CD4-positive, alpha-beta T cell (primary cell): ENCODE data around the gene PSMD12. TPM values are rescaled to one million over a fixed set of nuclear protein-coding genes. Genes with fewer than 3 reads are reported as not detected.
"Not testable (repeated sequence)": the region's sequence is repeated elsewhere in the genome, so short reads cannot be mapped to it uniquely, and the experiment has no call there.

ENCODE experiments used
- ATAC-seq: fragments of 200-7000 bp; cut with Tn5 transposase; one replicate; pipeline ENCODE4 v1.10.0; 2022; ENCODE audit warnings: mild to moderate bottlenecking; ENCODE audit not compliant: poor library complexity
- CTCF ChIA-PET: fragments of 350-600 bp; sonication (Branson Sonifier 250); formaldehyde crosslinking; loops from one replicate; lab custom pipeline; 2021; ENCODE audit warnings: antibody characterized with exemption, inconsistent platforms; lab: Charles Lee
- POLR2A ChIA-PET: fragments of 350-600 bp; sonication (Branson Sonifier 250); formaldehyde crosslinking; loops from one replicate; lab custom pipeline; 2021; ENCODE audit warnings: antibody characterized with exemption, inconsistent platforms; lab: Charles Lee
- DNase-seq, 14 experiments: peaks; one replicate each; pipeline ENCODE4 v3.0.0-alpha.2; 2013 to 2020; ENCODE audit warnings: mixed read lengths in 2 of 14
- H3K27ac ChIP-seq, 2 donors: one replicate each; pipeline versions ENCODE4 v1.5.1 to v1.7.0; 2013; ENCODE audit warnings: low read length in 2 of 2, low read depth in 1 of 2, mild to moderate bottlenecking in 1 of 2
- H3K27me3 ChIP-seq, 2 experiments: 1 replicate in 1 of 2; 2 replicates in 1 of 2; pipeline versions ENCODE4 v1.6.1 to v1.7.0; 2013; ENCODE audit warnings: low read length in 2 of 2, control low read depth in 1 of 2, mild to moderate bottlenecking in 1 of 2, moderate library complexity in 1 of 2; ENCODE audit not compliant: insufficient read depth in 2 of 2, control insufficient read depth in 1 of 2
- H3K36me3 ChIP-seq: one replicate; pipeline ENCODE4 v1.6.1; 2013; ENCODE audit warnings: low read length, control low read depth; ENCODE audit not compliant: insufficient read depth
- H3K4me1 ChIP-seq: one replicate; pipeline ENCODE4 v1.6.1; 2013; ENCODE audit warnings: low read length, control low read depth; ENCODE audit not compliant: insufficient read depth
- H3K4me3 ChIP-seq: one replicate; pipeline ENCODE4 v1.5.1; 2013; ENCODE audit warnings: mild to moderate bottlenecking, low read length, moderate library complexity
- H3K9me3 ChIP-seq, 2 experiments: 1 replicate in 1 of 2; 2 replicates in 1 of 2; pipeline versions ENCODE4 v1.6.1 to v1.7.0; 2013; ENCODE audit warnings: low read length in 2 of 2, mild to moderate bottlenecking in 2 of 2, control low read depth in 1 of 2, moderate library complexity in 1 of 2; ENCODE audit not compliant: control insufficient read depth in 1 of 2, insufficient read depth in 1 of 2
- H3K27ac Mint-ChIP-seq: one replicate; pipeline ENCODE4 v1.8.0; 2020; ENCODE audit warnings: mixed read lengths
- H3K27me3 Mint-ChIP-seq: one replicate; pipeline ENCODE4 v1.8.0; 2021; ENCODE audit warnings: mixed read lengths
- H3K36me3 Mint-ChIP-seq: one replicate; pipeline ENCODE4 v1.8.0; 2021; ENCODE audit warnings: low read depth, mixed read lengths
- H3K4me1 Mint-ChIP-seq: one replicate; pipeline ENCODE4 v1.8.0; 2021; ENCODE audit warnings: low read depth, mixed read lengths
- H3K4me3 Mint-ChIP-seq: one replicate; pipeline ENCODE4 v1.8.0; 2020; ENCODE audit warnings: mild to moderate bottlenecking, mixed read lengths
- H3K9me3 Mint-ChIP-seq: one replicate; pipeline ENCODE4 v1.8.0; 2020; ENCODE audit warnings: mixed read lengths
- intact Hi-C, 2 experiments: fragments of 100-400 bp; cut with DNase I in 1 of 2; cut with micrococcal nuclease in 1 of 2; formaldehyde crosslinking; loops; one replicate each; pipeline versions ENCODE4 v1.15.1 to v1.9.0; 2023 to 2025; cut with DNase I, micrococcal nuclease
- total RNA-seq, 174 experiments: library from RNA in 2 of 174; stranded (reverse) in 2 of 174; gene quantifications; one replicate each; pipeline ENCODE4 v1.2.3 and lab custom pipeline; 2021 to 2026
- TF ChIP-seq, protein P1 (sequence below): fragments of 200-600 bp; IDR thresholded peaks from one replicate; pipeline ENCODE4 v1.8.0; 2022; ENCODE audit warnings: antibody characterized with exemption, mild to moderate bottlenecking

PSMD12 gene
- total RNA-seq, 2 experiments from 2014 or later = 49.3 to 52.5 TPM

DNA sequence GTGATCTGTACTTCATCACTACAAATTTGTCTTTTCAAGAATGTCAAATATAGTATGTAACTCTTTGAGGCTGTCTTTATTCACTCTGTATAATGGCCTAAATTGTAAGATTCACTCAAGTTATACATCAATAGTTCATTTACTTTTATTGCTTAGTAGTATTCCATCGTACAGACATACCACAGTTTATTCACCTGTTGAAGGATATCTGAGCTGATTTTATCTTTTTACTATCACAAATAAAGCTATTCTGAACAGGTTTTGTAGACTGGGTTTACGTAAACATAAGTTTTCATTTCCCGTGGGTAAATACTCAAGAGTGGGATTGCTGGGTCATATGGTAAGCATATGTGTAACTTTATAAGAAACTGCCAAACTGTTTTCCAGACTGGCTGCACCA lies 18.6 kb downstream of the PSMD12 start:
- DNase-seq (no peak), ATAC-seq (no peak)
- CTCF ChIA-PET = no interaction called here
- Mint-ChIP-seq H3K27me3 (no peaks in the 10 kb centered on the region), H3K36me3 (peaks cover 92% of the 10 kb centered on the region), H3K4me1 (no peaks in the 10 kb centered on the region), H3K9me3 (no peaks in the 10 kb centered on the region), H3K27ac (no peak overlapping the region), H3K4me3 (no peak overlapping the region)
- Histone ChIP-seq H3K27ac (no peak overlapping the region), H3K9me3 (no peaks in the 10 kb centered on the region), H3K4me1 (no peaks in the 10 kb centered on the region), H3K27me3 (no peaks in the 10 kb centered on the region), H3K4me3 (no peak overlapping the region), H3K36me3 (peaks cover 88% of the 10 kb centered on the region)
- intact Hi-C loops = no loop called here
- POLR2A ChIA-PET = interaction anchor here (1.0 kb wide), 1 partner anchor 103 kb away, joined by 3 read pairs; the partner anchor contains the start of gene HELZ
- TF ChIP-seq, protein P1, sequence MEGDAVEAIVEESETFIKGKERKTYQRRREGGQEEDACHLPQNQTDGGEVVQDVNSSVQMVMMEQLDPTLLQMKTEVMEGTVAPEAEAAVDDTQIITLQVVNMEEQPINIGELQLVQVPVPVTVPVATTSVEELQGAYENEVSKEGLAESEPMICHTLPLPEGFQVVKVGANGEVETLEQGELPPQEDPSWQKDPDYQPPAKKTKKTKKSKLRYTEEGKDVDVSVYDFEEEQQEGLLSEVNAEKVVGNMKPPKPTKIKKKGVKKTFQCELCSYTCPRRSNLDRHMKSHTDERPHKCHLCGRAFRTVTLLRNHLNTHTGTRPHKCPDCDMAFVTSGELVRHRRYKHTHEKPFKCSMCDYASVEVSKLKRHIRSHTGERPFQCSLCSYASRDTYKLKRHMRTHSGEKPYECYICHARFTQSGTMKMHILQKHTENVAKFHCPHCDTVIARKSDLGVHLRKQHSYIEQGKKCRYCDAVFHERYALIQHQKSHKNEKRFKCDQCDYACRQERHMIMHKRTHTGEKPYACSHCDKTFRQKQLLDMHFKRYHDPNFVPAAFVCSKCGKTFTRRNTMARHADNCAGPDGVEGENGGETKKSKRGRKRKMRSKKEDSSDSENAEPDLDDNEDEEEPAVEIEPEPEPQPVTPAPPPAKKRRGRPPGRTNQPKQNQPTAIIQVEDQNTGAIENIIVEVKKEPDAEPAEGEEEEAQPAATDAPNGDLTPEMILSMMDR = no peak

DNA sequence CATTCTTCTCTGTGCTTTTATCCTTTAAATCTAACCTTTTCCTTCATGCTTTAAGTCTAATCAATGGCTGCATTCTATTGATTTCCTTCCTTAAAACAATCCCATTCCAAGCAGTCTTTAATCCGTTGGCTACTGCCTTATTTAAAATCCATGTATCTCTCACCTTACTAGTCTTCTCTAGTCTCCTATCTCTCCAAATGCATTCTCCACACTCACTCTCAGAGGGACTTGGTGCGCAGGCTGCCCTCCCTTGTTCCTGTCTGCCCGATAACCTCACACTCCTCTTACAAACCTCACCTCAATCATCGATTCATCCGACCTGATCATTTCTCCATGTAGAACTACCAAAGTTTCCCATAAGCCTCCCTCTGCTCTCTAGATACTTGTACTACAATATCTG lies 23.1 kb downstream of the PSMD12 start:
- Mint-ChIP-seq H3K4me3 (no peak overlapping the region), H3K27ac (no peak overlapping the region), H3K4me1 (no peaks in the 10 kb centered on the region), H3K27me3 (no peaks in the 10 kb centered on the region), H3K36me3 (peaks cover 97% of the 10 kb centered on the region), H3K9me3 (no peaks in the 10 kb centered on the region)
- no peak overlapping the region for H3K27ac ChIP-seq
- TF ChIP-seq, protein P1 = no peak
- ChIA-PET POLR2A (interaction anchor here (0.6 kb wide), 1 partner anchor 15 kb away, joined by 4 read pairs; no protein-coding TSS in a partner anchor), CTCF (interaction anchor here (0.6 kb wide), 1 partner anchor 727 kb away, joined by 3 read pairs; no protein-coding TSS in a partner anchor)
- no peaks in the 10 kb centered on the region for H3K9me3 ChIP-seq
- H3K4me3 ChIP-seq = no peak overlapping the region
- DNase-seq (no peak), ATAC-seq (no peak)
- H3K27me3 ChIP-seq = no peaks in the 10 kb centered on the region
- intact Hi-C loops = no loop called here
- peaks cover 83% of the 10 kb centered on the region for H3K36me3 ChIP-seq
- H3K4me1 ChIP-seq = no peaks in the 10 kb centered on the region

- H3K4me3 ChIP-seq, POLR2A ChIA-PET, H3K27ac ChIP-seq, H3K27ac Mint-ChIP-seq, intact Hi-C loops, H3K9me3 Mint-ChIP-seq, H3K27me3 Mint-ChIP-seq, CTCF ChIA-PET, DNase-seq, H3K4me1 Mint-ChIP-seq, ATAC-seq, H3K27me3 ChIP-seq, H3K4me1 ChIP-seq, H3K9me3 ChIP-seq, H3K4me3 Mint-ChIP-seq: not testable (repeated sequence)
- H3K36me3 ChIP-seq = peaks cover 40% of the 10 kb centered on the region
- H3K36me3 Mint-ChIP-seq = peaks cover 50% of the 10 kb centered on the region
Measured at GRCh38 chr17:67338353-67338752, 28.0 kb downstream of the PSMD12 start.

- Mint-ChIP-seq H3K27ac (no peak overlapping the region), H3K9me3 (no peaks in the 10 kb centered on the region), H3K27me3 (no peaks in the 10 kb centered on the region), H3K4me1 (no peaks in the 10 kb centered on the region), H3K4me3 (no peak overlapping the region), H3K36me3 (peaks cover 35% of the 10 kb centered on the region)
- ChIA-PET CTCF (no interaction called here), POLR2A (no interaction called here)
- TF ChIP-seq, protein P1 = no peak
- ATAC-seq = no peak
- Histone ChIP-seq H3K36me3 (peaks cover 26% of the 10 kb centered on the region), H3K4me3 (no peak overlapping the region), H3K27ac (no peak overlapping the region), H3K9me3 (peaks cover 0 to 5% of the 10 kb centered on the region in 2 experiments), H3K27me3 (no peaks in the 10 kb centered on the region), H3K4me1 (no peaks in the 10 kb centered on the region)
- DNase-seq = no peak
- intact Hi-C loops = no loop called here
Measured at GRCh38 chr17:67336859-67337258, 29.5 kb downstream of the PSMD12 start.
